Liver (tissue), 9 donors: ENCODE data around the gene GPATCH8. TPM values are rescaled to one million over a fixed set of nuclear protein-coding genes. Genes with fewer than 3 reads are reported as not detected.

ENCODE experiments used
- DNase-seq: peaks from one replicate; pipeline ENCODE4 v3.0.0-alpha.2; 2017; ENCODE audit warnings: low spot score
- H3K27ac ChIP-seq, 2 donors: one replicate each; pipeline ENCODE4 v1.7.0; 2013; ENCODE audit warnings: inconsistent platforms in 2 of 2, low read length in 2 of 2, control low read depth in 1 of 2, low read depth in 1 of 2, mild to moderate bottlenecking in 1 of 2
- H3K27me3 ChIP-seq, 4 donors: one replicate each; pipeline versions ENCODE4 v1.6.1 to v1.7.0; 2013; ENCODE audit warnings: low read length in 3 of 4, inconsistent platforms in 1 of 4, mild to moderate bottlenecking in 1 of 4, moderate library complexity in 1 of 4; ENCODE audit not compliant: control insufficient read depth in 4 of 4, insufficient read depth in 4 of 4
- H3K36me3 ChIP-seq, 4 donors: one replicate each; pipeline versions ENCODE4 v1.6.1 to v1.7.0; 2013; ENCODE audit warnings: low read length in 3 of 4, mild to moderate bottlenecking in 3 of 4, low read depth in 1 of 4, moderate library complexity in 1 of 4; ENCODE audit not compliant: control insufficient read depth in 4 of 4, insufficient read depth in 3 of 4
- H3K4me1 ChIP-seq, 4 donors: one replicate each; pipeline versions ENCODE4 v1.6.1 to v1.7.0; 2013; ENCODE audit warnings: low read length in 3 of 4, mild to moderate bottlenecking in 3 of 4, moderate library complexity in 1 of 4; ENCODE audit not compliant: control insufficient read depth in 4 of 4, insufficient read depth in 4 of 4
- H3K4me3 ChIP-seq, 3 donors: one replicate each; pipeline versions ENCODE4 v1.6.1 to v1.7.0; 2013; ENCODE audit warnings: low read length in 3 of 3, control low read depth in 1 of 3, low read depth in 1 of 3, mild to moderate bottlenecking in 1 of 3
- H3K9ac ChIP-seq, 2 donors: one replicate each; pipeline ENCODE4 v1.7.0; 2013; ENCODE audit warnings: low read length in 2 of 2, mild to moderate bottlenecking in 2 of 2, moderate library complexity in 2 of 2, control low read depth in 1 of 2, low read depth in 1 of 2
- H3K9me3 ChIP-seq, 4 donors: one replicate each; pipeline versions ENCODE4 v1.6.1 to v1.7.0; 2013; ENCODE audit warnings: low read length in 3 of 4; ENCODE audit not compliant: control insufficient read depth in 4 of 4
- ATF3 ChIP-seq: IDR thresholded peaks from 2 replicates; pipeline ENCODE4 v1.6.1; 2016; ENCODE audit warnings: antibody characterized with exemption
- EGR1 ChIP-seq, 2 donors: IDR thresholded peaks; 2 replicates each; pipeline ENCODE4 v1.6.1; 2016 to 2018; ENCODE audit warnings: antibody characterized with exemption in 2 of 2, low read depth in 2 of 2
- FOXA2 ChIP-seq: IDR thresholded peaks from 2 replicates; pipeline ENCODE4 v1.6.1; 2016; ENCODE audit warnings: antibody characterized with exemption
- GABPA ChIP-seq, 2 donors: IDR thresholded peaks in 1 of 2; conservative IDR thresholded peaks in 1 of 2; 2 replicates each; pipeline ENCODE4 v1.6.1; 2016; ENCODE audit warnings: antibody characterized with exemption in 2 of 2, mild to moderate bottlenecking in 1 of 2, moderate library complexity in 1 of 2
- HNF4A ChIP-seq, 2 donors: conservative IDR thresholded peaks; 2 replicates each; pipeline ENCODE4 v1.6.1; 2016; ENCODE audit warnings: antibody characterized with exemption in 2 of 2, mild to moderate bottlenecking in 2 of 2
- HNF4G ChIP-seq: IDR thresholded peaks from 2 replicates; pipeline ENCODE4 v1.6.1; 2016; ENCODE audit warnings: antibody characterized with exemption
- JUND ChIP-seq, 2 donors: IDR thresholded peaks; 2 replicates each; pipeline ENCODE4 v1.6.1; 2016; ENCODE audit warnings: antibody characterized with exemption in 2 of 2
- NR2F2 ChIP-seq: IDR thresholded peaks from 2 replicates; pipeline ENCODE4 v1.6.1; 2016; ENCODE audit warnings: antibody characterized with exemption
- RAD21 ChIP-seq, 2 donors: IDR thresholded peaks; 2 replicates each; pipeline ENCODE4 v1.6.1; 2016; ENCODE audit warnings: antibody characterized with exemption in 2 of 2, mild to moderate bottlenecking in 2 of 2
- REST ChIP-seq: IDR thresholded peaks from 2 replicates; pipeline ENCODE4 v1.6.1; 2016; ENCODE audit warnings: antibody characterized with exemption, mild to moderate bottlenecking
- RXRA ChIP-seq, 2 donors: IDR thresholded peaks; 2 replicates each; pipeline ENCODE4 v1.6.1; 2017 to 2018; ENCODE audit warnings: antibody characterized with exemption in 2 of 2, mild to moderate bottlenecking in 1 of 2
- SP1 ChIP-seq: IDR thresholded peaks from 2 replicates; pipeline ENCODE4 v1.6.1; 2018; ENCODE audit warnings: antibody characterized with exemption, mild to moderate bottlenecking
- TAF1 ChIP-seq: conservative IDR thresholded peaks from 2 replicates; pipeline ENCODE4 v1.6.1; 2016; ENCODE audit warnings: antibody characterized with exemption, mild to moderate bottlenecking
- YY1 ChIP-seq: IDR thresholded peaks from 2 replicates; pipeline ENCODE4 v1.6.1; 2016; ENCODE audit warnings: antibody characterized with exemption, mild to moderate bottlenecking
- ZBTB33 ChIP-seq: IDR thresholded peaks from 2 replicates; pipeline ENCODE4 v1.6.1; 2016; ENCODE audit warnings: antibody characterized with exemption
- WGBS: extraction: QIAGEN DNeasy Blood & Tissue Kit; methylation state at CpG from one replicate; pipeline ENCODE4 v1.1.7; 2013; 5-methylcytosine and 5-hydroxymethylcytosine counted together
- polyA plus RNA-seq, 2 donors: library from polyadenylated mRNA; stranded (reverse) in 1 of 2; unstranded in 1 of 2; fragments of 200-250 nt in 1 of 2; fragments of >200 nt in 1 of 2; fragmentation: Nextera tagmentation in 1 of 2; extraction: Ambion mirVana in 1 of 2; gene quantifications; one replicate each; pipeline versions ENCODE4 v1.2.1 to v1.2.3, GENCODE V29; 2013 to 2015
- total RNA-seq, 2 donors: library from RNA; depleted of rRNA; stranded (reverse); fragments of >200 nt; gene quantifications; one replicate each; pipeline ENCODE4 v1.2.3, GENCODE V29; 2014
- TF ChIP-seq, protein P1 (sequence below): fragments of 150-350 bp; IDR thresholded peaks from 2 replicates; pipeline ENCODE4 v1.5.1; 2017; ENCODE audit warnings: improper control_type of control experiment, low read depth, low read length; ENCODE audit not compliant: missing input control
- donor health status: healthy.
- donor health status: healthy.
- donor health status: healthy.
- donor health status: healthy.
- donor health status: healthy.

GPATCH8 gene
- total and polyA plus RNA-seq, 4 donors, result 4.2 to 21.8 (median 9.9) TPM

DNA sequence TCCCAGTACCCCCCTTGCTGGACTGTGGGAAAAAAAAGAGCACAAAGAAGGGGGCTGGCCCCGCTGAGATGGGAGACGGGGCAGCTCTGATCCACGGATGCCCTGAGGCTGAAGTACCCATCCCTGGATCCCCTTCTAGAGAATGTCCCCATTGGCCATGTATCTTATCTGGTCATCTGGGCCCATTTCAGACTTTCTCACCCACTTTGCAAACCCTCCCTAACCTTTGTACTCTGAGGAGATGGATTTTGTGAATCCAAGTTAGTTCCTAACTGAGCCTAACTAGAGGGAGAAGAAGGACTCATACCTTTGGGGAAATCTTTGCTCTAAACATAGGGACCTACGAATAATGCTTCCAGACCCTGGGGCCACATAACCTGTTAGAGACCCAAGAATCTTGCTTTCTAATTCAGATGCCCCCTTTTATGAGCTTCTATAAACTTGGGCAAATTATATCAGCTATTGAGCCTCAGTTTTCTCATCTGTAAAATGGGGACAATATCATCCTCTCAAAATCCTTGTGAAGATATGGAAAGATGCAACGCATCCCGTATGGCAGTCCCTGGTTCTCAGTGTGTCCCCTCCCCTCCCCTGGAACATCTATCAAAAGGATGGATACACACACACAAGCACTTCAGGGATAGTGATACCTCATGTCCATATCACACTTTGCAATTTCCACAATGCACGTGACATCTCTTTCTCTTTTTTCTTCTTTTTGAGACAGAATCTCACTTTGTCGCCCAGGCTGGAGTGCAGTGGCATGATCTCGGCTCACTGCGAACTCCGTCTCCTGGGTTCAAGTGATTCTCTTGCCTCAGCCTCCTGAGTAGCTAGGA, 37.3 kb upstream of the GPATCH8 start:
- Histone ChIP-seq H3K9me3 (no peaks in the 10 kb centered on the region), H3K9ac (no peak overlapping the region), H3K4me3 (no peak overlapping the region), H3K27ac (no peak overlapping the region), H3K4me1 (no peaks in the 10 kb centered on the region), H3K36me3 (no peaks in the 10 kb centered on the region), H3K27me3 (peaks cover 0 to 9% (median 3%) of the 10 kb centered on the region in 4 donors)
- 70% methylated on average over 11 of the region's 11 CpGs for WGBS
- DNase-seq, result no peak
- no peak for TF ChIP-seq HNF4A (conservative IDR thresholded peaks at IDR 0.05)
- TF ChIP-seq RAD21 (IDR thresholded peaks at IDR 0.05), result no peak
- no peak for TF ChIP-seq NR2F2
- TF ChIP-seq TAF1, result no peak
- no peak for TF ChIP-seq GABPA (IDR thresholded peaks at IDR 0.05 in 1 of 2, conservative IDR thresholded peaks at IDR 0.05 in 1 of 2)
- TF ChIP-seq SP1, result no peak
- TF ChIP-seq ATF3, result no peak
- no peak for TF ChIP-seq FOXA2
- TF ChIP-seq ZBTB33, result no peak
- TF ChIP-seq, protein P1, sequence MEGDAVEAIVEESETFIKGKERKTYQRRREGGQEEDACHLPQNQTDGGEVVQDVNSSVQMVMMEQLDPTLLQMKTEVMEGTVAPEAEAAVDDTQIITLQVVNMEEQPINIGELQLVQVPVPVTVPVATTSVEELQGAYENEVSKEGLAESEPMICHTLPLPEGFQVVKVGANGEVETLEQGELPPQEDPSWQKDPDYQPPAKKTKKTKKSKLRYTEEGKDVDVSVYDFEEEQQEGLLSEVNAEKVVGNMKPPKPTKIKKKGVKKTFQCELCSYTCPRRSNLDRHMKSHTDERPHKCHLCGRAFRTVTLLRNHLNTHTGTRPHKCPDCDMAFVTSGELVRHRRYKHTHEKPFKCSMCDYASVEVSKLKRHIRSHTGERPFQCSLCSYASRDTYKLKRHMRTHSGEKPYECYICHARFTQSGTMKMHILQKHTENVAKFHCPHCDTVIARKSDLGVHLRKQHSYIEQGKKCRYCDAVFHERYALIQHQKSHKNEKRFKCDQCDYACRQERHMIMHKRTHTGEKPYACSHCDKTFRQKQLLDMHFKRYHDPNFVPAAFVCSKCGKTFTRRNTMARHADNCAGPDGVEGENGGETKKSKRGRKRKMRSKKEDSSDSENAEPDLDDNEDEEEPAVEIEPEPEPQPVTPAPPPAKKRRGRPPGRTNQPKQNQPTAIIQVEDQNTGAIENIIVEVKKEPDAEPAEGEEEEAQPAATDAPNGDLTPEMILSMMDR, result no peak
- no peak for TF ChIP-seq JUND (IDR thresholded peaks at IDR 0.05)
- TF ChIP-seq EGR1 (IDR thresholded peaks at IDR 0.05; ENCODE audit: low read depth in 2 of 2), result no peak
- no peak for TF ChIP-seq RXRA (IDR thresholded peaks at IDR 0.05)
- TF ChIP-seq YY1, result no peak
- no peak for TF ChIP-seq REST
- no peak for TF ChIP-seq HNF4G
